WTC11 (cell line): ENCODE measurements around the gene SRR. TPM values are rescaled to one million over a fixed set of nuclear protein-coding genes. Genes with fewer than 3 reads are reported as not detected.

Source experiments
- ATAC-seq: fragments of 200-7000 bp; cut with Tn5 transposase; 2 replicates; pipeline ENCODE4 v1.10.0; 2021; ENCODE audit warnings: mild to moderate bottlenecking, moderate library complexity
- CTCF ChIA-PET: fragments of 300-600 bp; sonication (Branson Sonifier 250); formaldehyde crosslinking; loops from one replicate; lab custom pipeline; 2021; ENCODE audit warnings: antibody characterized with exemption; lab: Charles Lee
- POLR2A ChIA-PET: fragments of 350-600 bp; sonication (Branson Sonifier 250); formaldehyde crosslinking; loops from one replicate; lab custom pipeline; 2021; ENCODE audit warnings: antibody characterized with exemption; lab: Charles Lee
- DNase-seq: peaks from one replicate; pipeline ENCODE4 v3.0.0; 2021; ENCODE audit warnings: low spot score
- H3K27ac Mint-ChIP-seq: 2 replicates; pipeline ENCODE4 v1.8.0; 2021; ENCODE audit warnings: mixed read lengths
- H3K27me3 Mint-ChIP-seq: 2 replicates; pipeline ENCODE4 v1.8.0; 2021; ENCODE audit warnings: low read depth, mild to moderate bottlenecking, moderate library complexity, mixed read lengths
- H3K36me3 Mint-ChIP-seq: 2 replicates; pipeline ENCODE4 v1.8.0; 2021; ENCODE audit warnings: mixed read lengths
- H3K4me1 Mint-ChIP-seq: 2 replicates; pipeline ENCODE4 v1.8.0; 2022; ENCODE audit warnings: mixed read lengths
- H3K4me3 Mint-ChIP-seq: 2 replicates; pipeline ENCODE4 v1.8.0; 2021; ENCODE audit warnings: mild to moderate bottlenecking, moderate library complexity, mixed read lengths
- H3K9me3 Mint-ChIP-seq: 2 replicates; pipeline ENCODE4 v1.8.0; 2021; ENCODE audit warnings: mixed read lengths
- ATF1 ChIP-seq: sonication (generic); formaldehyde crosslinking; IDR thresholded peaks from 2 replicates; pipeline ENCODE4 v1.8.1; 2023; ENCODE audit warnings: mild to moderate bottlenecking, moderate library complexity, missing genetic modification reagents
- CREM ChIP-seq: sonication (generic); formaldehyde crosslinking; IDR thresholded peaks from 2 replicates; pipeline ENCODE4 v1.8.1; 2022; ENCODE audit warnings: mild to moderate bottlenecking, missing genetic modification reagents, moderate library complexity
- ELF4 ChIP-seq: sonication (generic); formaldehyde crosslinking; IDR thresholded peaks from 2 replicates; pipeline ENCODE4 v1.8.1; 2022; ENCODE audit warnings: low read depth, mild to moderate bottlenecking, moderate library complexity, missing genetic modification reagents
- FOXJ3 ChIP-seq: sonication (generic); formaldehyde crosslinking; IDR thresholded peaks from 2 replicates; pipeline ENCODE4 v1.9.0; 2021; ENCODE audit warnings: missing genetic modification reagents, mild to moderate bottlenecking, borderline replicate concordance
- FOXP1 ChIP-seq: sonication (generic); formaldehyde crosslinking; IDR thresholded peaks from 2 replicates; pipeline ENCODE4 v1.8.0; 2022; ENCODE audit warnings: missing genetic modification reagents, mild to moderate bottlenecking, moderate library complexity, borderline replicate concordance
- HMGA2 ChIP-seq: fragments of 250-450 bp; sonication (Bioruptor Pico); IDR thresholded peaks from 2 replicates; pipeline ENCODE4 v1.4.0; 2021; ENCODE audit warnings: mild to moderate bottlenecking, moderate library complexity
- MLX ChIP-seq: sonication (generic); formaldehyde crosslinking; IDR thresholded peaks from 2 replicates; pipeline ENCODE4 v1.8.1; 2023; ENCODE audit warnings: mild to moderate bottlenecking, missing genetic modification reagents, moderate library complexity
- MYBL2 ChIP-seq: sonication (generic); formaldehyde crosslinking; IDR thresholded peaks from 2 replicates; pipeline ENCODE4 v1.8.1; 2023; ENCODE audit warnings: mild to moderate bottlenecking, moderate library complexity, missing genetic modification reagents
- OVOL2 ChIP-seq: fragments of 250-450 bp; sonication (Bioruptor Pico); IDR thresholded peaks from 2 replicates; pipeline ENCODE4 v1.9.0; 2021; ENCODE audit warnings: mild to moderate bottlenecking, borderline replicate concordance
- PRRX2 ChIP-seq: fragments of 250-450 bp; sonication (Bioruptor Pico); IDR thresholded peaks from 2 replicates; pipeline ENCODE4 v1.8.0; 2021; ENCODE audit warnings: mild to moderate bottlenecking
- RORB ChIP-seq: fragments of 250-450 bp; sonication (Bioruptor Pico); IDR thresholded peaks from 2 replicates; pipeline ENCODE4 v1.9.0; 2021; ENCODE audit warnings: mild to moderate bottlenecking
- SOX15 ChIP-seq: fragments of 250-450 bp; sonication (Bioruptor Pico); IDR thresholded peaks from 2 replicates; pipeline ENCODE4 v1.9.0; 2021; ENCODE audit warnings: mild to moderate bottlenecking
- SP1 ChIP-seq: sonication (generic); formaldehyde crosslinking; conservative IDR thresholded peaks from 2 replicates; pipeline ENCODE4 v1.8.1; 2022; ENCODE audit warnings: missing genetic modification reagents
- TCF7 ChIP-seq: sonication (generic); formaldehyde crosslinking; IDR thresholded peaks from 2 replicates; pipeline ENCODE4 v1.8.0; 2022; ENCODE audit warnings: mild to moderate bottlenecking, low read depth, missing genetic modification reagents, moderate library complexity
- TP53 ChIP-seq: sonication (generic); formaldehyde crosslinking; IDR thresholded peaks from 2 replicates; pipeline ENCODE4 v1.8.1; 2023; ENCODE audit warnings: mild to moderate bottlenecking, missing genetic modification reagents
- ZMAT4 ChIP-seq: fragments of 250-450 bp; sonication (Bioruptor Pico); IDR thresholded peaks from 2 replicates; pipeline ENCODE4 v1.9.0; 2021; ENCODE audit warnings: mild to moderate bottlenecking
- ZNF396 ChIP-seq: fragments of 250-450 bp; sonication (Bioruptor Pico); IDR thresholded peaks from 2 replicates; pipeline ENCODE4 v1.8.0; 2021; ENCODE audit warnings: mild to moderate bottlenecking, moderate library complexity, borderline replicate concordance
- total RNA-seq: library from RNA; stranded (reverse); gene quantifications from 3 replicates; pipeline ENCODE4 v1.2.3, GENCODE V29; 2021
- TF ChIP-seq, protein P1 (sequence below): sonication (generic); formaldehyde crosslinking; IDR thresholded peaks from 2 replicates; pipeline ENCODE4 v1.8.1; 2022; ENCODE audit warnings: low read depth, missing genetic modification reagents, borderline replicate concordance
- TF ChIP-seq, protein P2 (sequence below): fragments of 250-450 bp; sonication (Bioruptor Pico); conservative IDR thresholded peaks from 2 replicates; pipeline ENCODE4 v1.9.0; 2021; ENCODE audit warnings: mild to moderate bottlenecking
- TF ChIP-seq, protein P3 (sequence below): sonication (generic); formaldehyde crosslinking; IDR thresholded peaks from 2 replicates; pipeline ENCODE4 v1.8.0; 2022; ENCODE audit warnings: missing genetic modification reagents
- TF ChIP-seq, protein P4 (sequence below): sonication (generic); formaldehyde crosslinking; IDR thresholded peaks from 2 replicates; pipeline ENCODE4 v1.8.1; 2022; ENCODE audit warnings: low read depth, mild to moderate bottlenecking, moderate library complexity, missing genetic modification reagents, borderline replicate concordance

Gene SRR
- total RNA-seq, 1 experiment from 2014 or later = 5.1 TPM

GRCh38 chr17:2283302-2283701 lies 20.4 kb upstream of the SRR start (continued):
- TF ChIP-seq, protein P1, sequence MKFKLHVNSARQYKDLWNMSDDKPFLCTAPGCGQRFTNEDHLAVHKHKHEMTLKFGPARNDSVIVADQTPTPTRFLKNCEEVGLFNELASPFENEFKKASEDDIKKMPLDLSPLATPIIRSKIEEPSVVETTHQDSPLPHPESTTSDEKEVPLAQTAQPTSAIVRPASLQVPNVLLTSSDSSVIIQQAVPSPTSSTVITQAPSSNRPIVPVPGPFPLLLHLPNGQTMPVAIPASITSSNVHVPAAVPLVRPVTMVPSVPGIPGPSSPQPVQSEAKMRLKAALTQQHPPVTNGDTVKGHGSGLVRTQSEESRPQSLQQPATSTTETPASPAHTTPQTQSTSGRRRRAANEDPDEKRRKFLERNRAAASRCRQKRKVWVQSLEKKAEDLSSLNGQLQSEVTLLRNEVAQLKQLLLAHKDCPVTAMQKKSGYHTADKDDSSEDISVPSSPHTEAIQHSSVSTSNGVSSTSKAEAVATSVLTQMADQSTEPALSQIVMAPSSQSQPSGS (CRISPR knock-in tag) = no peak
- TF ChIP-seq, protein P2, sequence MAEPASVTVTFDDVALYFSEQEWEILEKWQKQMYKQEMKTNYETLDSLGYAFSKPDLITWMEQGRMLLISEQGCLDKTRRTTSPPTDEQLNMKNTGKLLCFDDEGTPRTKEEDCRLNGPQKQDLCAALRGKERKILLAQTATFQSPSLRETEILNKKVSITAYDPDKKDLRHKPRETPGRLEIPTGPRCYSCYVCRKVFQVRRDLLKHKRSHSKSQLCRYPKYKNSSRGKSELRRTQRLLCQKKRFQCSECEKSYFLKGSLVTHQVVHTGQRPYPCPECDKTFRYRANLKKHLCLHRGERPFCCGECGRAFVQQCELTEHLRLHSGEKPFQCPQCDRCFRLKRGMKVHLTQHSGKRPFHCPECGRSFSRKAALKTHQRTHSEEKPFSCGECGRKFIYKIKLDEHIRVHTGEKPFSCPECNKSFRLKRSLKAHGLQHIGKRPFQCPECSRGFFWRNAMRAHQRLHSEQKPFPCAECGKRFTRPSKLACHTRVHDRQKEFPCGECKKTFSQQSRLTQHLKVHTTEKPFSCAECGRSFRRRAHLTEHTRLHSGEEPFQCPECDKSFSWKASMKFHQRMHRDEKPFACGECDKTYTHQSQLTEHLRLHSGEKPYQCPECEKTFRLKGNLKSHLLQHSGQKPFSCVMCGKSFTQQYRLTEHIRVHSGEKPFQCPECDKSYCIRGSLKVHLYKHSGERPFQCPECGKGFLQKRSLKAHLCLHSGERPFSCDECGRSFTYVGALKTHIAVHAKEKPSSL (CRISPR knock-in tag) = no peak
- TF ChIP-seq FOXP1 (CRISPR knock-in tag) (no peak), SP1 (no peak), PRRX2 (CRISPR knock-in tag) (no peak)

DNA sequence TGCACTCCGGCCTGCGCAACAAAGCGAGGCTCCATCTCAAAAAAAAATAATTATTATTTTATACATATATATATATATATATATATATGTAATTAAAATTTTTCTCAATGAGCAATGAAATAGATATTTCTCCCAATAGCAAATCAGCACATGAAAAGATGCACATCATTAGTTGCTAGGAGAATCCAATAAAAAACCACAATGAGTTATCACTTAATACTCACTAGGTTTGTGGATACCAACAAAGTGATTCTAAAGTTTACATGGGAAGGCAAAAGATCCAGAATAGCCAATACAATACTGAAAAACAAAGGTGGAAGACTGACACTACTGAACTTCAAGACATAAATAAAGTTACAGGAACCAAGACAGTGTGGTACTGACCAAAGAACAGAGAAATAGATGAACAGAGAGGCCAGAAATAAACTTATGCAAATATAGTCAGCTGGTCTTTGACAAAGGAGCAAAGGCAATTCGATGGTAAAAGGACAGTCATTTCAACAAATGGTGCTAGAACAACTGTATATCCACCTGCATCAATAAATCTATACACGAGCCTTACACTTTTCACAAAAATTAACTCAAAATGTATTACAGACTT lies 13.8 kb upstream of the SRR start:
- POLR2A ChIA-PET = no interaction called here
- Mint-ChIP-seq H3K27ac (no peak overlapping the region), H3K36me3 (peaks cover 53% of the 10 kb centered on the region), H3K27me3 (no peaks in the 10 kb centered on the region), H3K4me1 (no peaks in the 10 kb centered on the region), H3K4me3 (no peak overlapping the region), H3K9me3 (no peaks in the 10 kb centered on the region)
- DNase-seq (no peak), ATAC-seq (no peak)
- CTCF ChIA-PET = no interaction called here
- TF ChIP-seq RORB = no peak
- TF ChIP-seq HMGA2 (CRISPR knock-in tag) = no peak
- TF ChIP-seq OVOL2 (CRISPR knock-in tag) = no peak
- no peak for TF ChIP-seq SOX15 (CRISPR knock-in tag)
- TF ChIP-seq TCF7 = no peak
- no peak for TF ChIP-seq MLX
- TF ChIP-seq CREM (CRISPR knock-in tag) = no peak
- TF ChIP-seq ZNF396 (CRISPR knock-in tag) = no peak
- TF ChIP-seq ELF4 = no peak
- no peak for TF ChIP-seq TP53 (CRISPR knock-in tag)
- TF ChIP-seq, protein P3, sequence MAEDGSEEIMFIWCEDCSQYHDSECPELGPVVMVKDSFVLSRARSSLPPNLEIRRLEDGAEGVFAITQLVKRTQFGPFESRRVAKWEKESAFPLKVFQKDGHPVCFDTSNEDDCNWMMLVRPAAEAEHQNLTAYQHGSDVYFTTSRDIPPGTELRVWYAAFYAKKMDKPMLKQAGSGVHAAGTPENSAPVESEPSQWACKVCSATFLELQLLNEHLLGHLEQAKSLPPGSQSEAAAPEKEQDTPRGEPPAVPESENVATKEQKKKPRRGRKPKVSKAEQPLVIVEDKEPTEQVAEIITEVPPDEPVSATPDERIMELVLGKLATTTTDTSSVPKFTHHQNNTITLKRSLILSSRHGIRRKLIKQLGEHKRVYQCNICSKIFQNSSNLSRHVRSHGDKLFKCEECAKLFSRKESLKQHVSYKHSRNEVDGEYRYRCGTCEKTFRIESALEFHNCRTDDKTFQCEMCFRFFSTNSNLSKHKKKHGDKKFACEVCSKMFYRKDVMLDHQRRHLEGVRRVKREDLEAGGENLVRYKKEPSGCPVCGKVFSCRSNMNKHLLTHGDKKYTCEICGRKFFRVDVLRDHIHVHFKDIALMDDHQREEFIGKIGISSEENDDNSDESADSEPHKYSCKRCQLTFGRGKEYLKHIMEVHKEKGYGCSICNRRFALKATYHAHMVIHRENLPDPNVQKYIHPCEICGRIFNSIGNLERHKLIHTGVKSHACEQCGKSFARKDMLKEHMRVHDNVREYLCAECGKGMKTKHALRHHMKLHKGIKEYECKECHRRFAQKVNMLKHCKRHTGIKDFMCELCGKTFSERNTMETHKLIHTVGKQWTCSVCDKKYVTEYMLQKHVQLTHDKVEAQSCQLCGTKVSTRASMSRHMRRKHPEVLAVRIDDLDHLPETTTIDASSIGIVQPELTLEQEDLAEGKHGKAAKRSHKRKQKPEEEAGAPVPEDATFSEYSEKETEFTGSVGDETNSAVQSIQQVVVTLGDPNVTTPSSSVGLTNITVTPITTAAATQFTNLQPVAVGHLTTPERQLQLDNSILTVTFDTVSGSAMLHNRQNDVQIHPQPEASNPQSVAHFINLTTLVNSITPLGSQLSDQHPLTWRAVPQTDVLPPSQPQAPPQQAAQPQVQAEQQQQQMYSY = no peak
- TF ChIP-seq MYBL2 (CRISPR knock-in tag) = no peak
- no peak for TF ChIP-seq FOXJ3 (CRISPR knock-in tag)

GRCh38 chr17:2292100-2292499 lies 11.7 kb upstream of the SRR start:
- H3K9me3 Mint-ChIP-seq = no peaks in the 10 kb centered on the region
- H3K36me3 Mint-ChIP-seq = peaks cover 64% of the 10 kb centered on the region
- no peak overlapping the region for H3K4me3 Mint-ChIP-seq
- CTCF ChIA-PET = interaction anchor here (1.0 kb wide), 1 partner anchor 61 kb away, joined by 3 read pairs; no protein-coding TSS in a partner anchor
- POLR2A ChIA-PET = no interaction called here
- ATAC-seq (no peak), DNase-seq (no peak)
- H3K4me1 Mint-ChIP-seq = no peaks in the 10 kb centered on the region
- H3K27me3 Mint-ChIP-seq = no peaks in the 10 kb centered on the region
- no peak overlapping the region for H3K27ac Mint-ChIP-seq
- TF ChIP-seq, protein P3 = no peak
- TF ChIP-seq ZMAT4 (CRISPR knock-in tag) (no peak), ATF1 (CRISPR knock-in tag) (no peak)
- TF ChIP-seq, protein P4, sequence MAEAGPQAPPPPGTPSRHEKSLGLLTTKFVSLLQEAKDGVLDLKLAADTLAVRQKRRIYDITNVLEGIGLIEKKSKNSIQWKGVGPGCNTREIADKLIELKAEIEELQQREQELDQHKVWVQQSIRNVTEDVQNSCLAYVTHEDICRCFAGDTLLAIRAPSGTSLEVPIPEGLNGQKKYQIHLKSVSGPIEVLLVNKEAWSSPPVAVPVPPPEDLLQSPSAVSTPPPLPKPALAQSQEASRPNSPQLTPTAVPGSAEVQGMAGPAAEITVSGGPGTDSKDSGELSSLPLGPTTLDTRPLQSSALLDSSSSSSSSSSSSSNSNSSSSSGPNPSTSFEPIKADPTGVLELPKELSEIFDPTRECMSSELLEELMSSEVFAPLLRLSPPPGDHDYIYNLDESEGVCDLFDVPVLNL (CRISPR knock-in tag) = no peak
